ENCODE data around the gene EPHA2.
"Not testable (repeated sequence)": the region's sequence is repeated elsewhere in the genome, so short reads cannot be mapped to it uniquely, and the experiment has no call there.

EPHA2 gene

GRCh38 chr1:16183765-16184556 lies 28.1 kb upstream of the EPHA2 start:
- FAIRE-seq: no peak

GRCh38 chr1:16183179-16183578 lies 27.3 kb upstream of the EPHA2 start:
- no peak for FAIRE-seq

- no peak for FAIRE-seq
Measured at GRCh38 chr1:16181887-16182719, 26.2 kb upstream of the EPHA2 start.

GRCh38 chr1:16180291-16180824 lies 24.5 kb upstream of the EPHA2 start:
- FAIRE-seq: no peak

GRCh38 chr1:16178596-16179497 lies 23.0 kb upstream of the EPHA2 start:
- FAIRE-seq: no peak

GRCh38 chr1:16177306-16177705 lies 21.4 kb upstream of the EPHA2 start:
- no peak for FAIRE-seq

GRCh38 chr1:16176653-16177052 lies 20.8 kb upstream of the EPHA2 start:
- no peak for FAIRE-seq

- no peak for FAIRE-seq
Measured at GRCh38 chr1:16175610-16176553, 20.0 kb upstream of the EPHA2 start.

GRCh38 chr1:16174886-16175598 lies 19.2 kb upstream of the EPHA2 start:
- FAIRE-seq: no peak

GRCh38 chr1:16174261-16174868 lies 18.5 kb upstream of the EPHA2 start:
- no peak for FAIRE-seq

- FAIRE-seq: no peak
Measured at GRCh38 chr1:16173447-16174260, 17.8 kb upstream of the EPHA2 start.

- FAIRE-seq: no peak
Measured at GRCh38 chr1:16172964-16173446, 17.1 kb upstream of the EPHA2 start.

- FAIRE-seq: no peak
Measured at GRCh38 chr1:16172218-16172830, 16.5 kb upstream of the EPHA2 start.

- FAIRE-seq: no peak
Measured at GRCh38 chr1:16171314-16172151, 15.7 kb upstream of the EPHA2 start.

- no peak for FAIRE-seq
Measured at GRCh38 chr1:16170283-16170673, 14.4 kb upstream of the EPHA2 start.

- FAIRE-seq: no peak
Measured at GRCh38 chr1:16168622-16169360, 12.9 kb upstream of the EPHA2 start.

- not testable (repeated sequence) for FAIRE-seq
Measured at GRCh38 chr1:16168144-16168495, 12.3 kb upstream of the EPHA2 start.
